ENCODE measurements around the gene KLK10.

GRCh38 chr19:51006406-51006805 is 13.1 kb downstream of the KLK10 start:
- TF ChIP-seq EZH2 (IDR thresholded peaks at IDR 0.05) (no peak), ZNF274 (IDR thresholded peaks at IDR 0.05; ENCODE audit: low read depth, low read length) (no peak), SRF (IDR thresholded peaks at IDR 0.05; ENCODE audit: low read depth) (no peak), POLR2A (IDR thresholded peaks at IDR 0.05; ENCODE audit: borderline replicate concordance, extremely low read depth, insufficient read depth, insufficient read length) (no peak), TCF7L2 (IDR thresholded peaks at IDR 0.05; ENCODE audit: borderline replicate concordance, extremely low read depth, insufficient read depth, insufficient read length) (no peak), SP1 (IDR thresholded peaks at IDR 0.05; ENCODE audit: low read depth) (no peak), SIN3A (IDR thresholded peaks at IDR 0.05; ENCODE audit: low read depth) (no peak), EGR1 (IDR thresholded peaks at IDR 0.05; ENCODE audit: low read depth) (no peak), YY1 (IDR thresholded peaks at IDR 0.05; ENCODE audit: extremely low read depth, insufficient replicate concordance, low read depth, low read length) (no peak), POLR2AphosphoS5 (IDR thresholded peaks at IDR 0.05; ENCODE audit: low read depth, low read length) (no peak)
- TF ChIP-seq, protein P1, sequence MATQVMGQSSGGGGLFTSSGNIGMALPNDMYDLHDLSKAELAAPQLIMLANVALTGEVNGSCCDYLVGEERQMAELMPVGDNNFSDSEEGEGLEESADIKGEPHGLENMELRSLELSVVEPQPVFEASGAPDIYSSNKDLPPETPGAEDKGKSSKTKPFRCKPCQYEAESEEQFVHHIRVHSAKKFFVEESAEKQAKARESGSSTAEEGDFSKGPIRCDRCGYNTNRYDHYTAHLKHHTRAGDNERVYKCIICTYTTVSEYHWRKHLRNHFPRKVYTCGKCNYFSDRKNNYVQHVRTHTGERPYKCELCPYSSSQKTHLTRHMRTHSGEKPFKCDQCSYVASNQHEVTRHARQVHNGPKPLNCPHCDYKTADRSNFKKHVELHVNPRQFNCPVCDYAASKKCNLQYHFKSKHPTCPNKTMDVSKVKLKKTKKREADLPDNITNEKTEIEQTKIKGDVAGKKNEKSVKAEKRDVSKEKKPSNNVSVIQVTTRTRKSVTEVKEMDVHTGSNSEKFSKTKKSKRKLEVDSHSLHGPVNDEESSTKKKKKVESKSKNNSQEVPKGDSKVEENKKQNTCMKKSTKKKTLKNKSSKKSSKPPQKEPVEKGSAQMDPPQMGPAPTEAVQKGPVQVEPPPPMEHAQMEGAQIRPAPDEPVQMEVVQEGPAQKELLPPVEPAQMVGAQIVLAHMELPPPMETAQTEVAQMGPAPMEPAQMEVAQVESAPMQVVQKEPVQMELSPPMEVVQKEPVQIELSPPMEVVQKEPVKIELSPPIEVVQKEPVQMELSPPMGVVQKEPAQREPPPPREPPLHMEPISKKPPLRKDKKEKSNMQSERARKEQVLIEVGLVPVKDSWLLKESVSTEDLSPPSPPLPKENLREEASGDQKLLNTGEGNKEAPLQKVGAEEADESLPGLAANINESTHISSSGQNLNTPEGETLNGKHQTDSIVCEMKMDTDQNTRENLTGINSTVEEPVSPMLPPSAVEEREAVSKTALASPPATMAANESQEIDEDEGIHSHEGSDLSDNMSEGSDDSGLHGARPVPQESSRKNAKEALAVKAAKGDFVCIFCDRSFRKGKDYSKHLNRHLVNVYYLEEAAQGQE (IDR thresholded peaks at IDR 0.05; ENCODE audit: low read depth) = no peak
- TF ChIP-seq, protein P2, sequence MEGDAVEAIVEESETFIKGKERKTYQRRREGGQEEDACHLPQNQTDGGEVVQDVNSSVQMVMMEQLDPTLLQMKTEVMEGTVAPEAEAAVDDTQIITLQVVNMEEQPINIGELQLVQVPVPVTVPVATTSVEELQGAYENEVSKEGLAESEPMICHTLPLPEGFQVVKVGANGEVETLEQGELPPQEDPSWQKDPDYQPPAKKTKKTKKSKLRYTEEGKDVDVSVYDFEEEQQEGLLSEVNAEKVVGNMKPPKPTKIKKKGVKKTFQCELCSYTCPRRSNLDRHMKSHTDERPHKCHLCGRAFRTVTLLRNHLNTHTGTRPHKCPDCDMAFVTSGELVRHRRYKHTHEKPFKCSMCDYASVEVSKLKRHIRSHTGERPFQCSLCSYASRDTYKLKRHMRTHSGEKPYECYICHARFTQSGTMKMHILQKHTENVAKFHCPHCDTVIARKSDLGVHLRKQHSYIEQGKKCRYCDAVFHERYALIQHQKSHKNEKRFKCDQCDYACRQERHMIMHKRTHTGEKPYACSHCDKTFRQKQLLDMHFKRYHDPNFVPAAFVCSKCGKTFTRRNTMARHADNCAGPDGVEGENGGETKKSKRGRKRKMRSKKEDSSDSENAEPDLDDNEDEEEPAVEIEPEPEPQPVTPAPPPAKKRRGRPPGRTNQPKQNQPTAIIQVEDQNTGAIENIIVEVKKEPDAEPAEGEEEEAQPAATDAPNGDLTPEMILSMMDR (IDR thresholded peaks at IDR 0.05 in 2 of 3, conservative IDR thresholded peaks at IDR 0.05 in 1 of 3; ENCODE audit: borderline replicate concordance in 1 of 3, insufficient read depth in 1 of 3, low read depth in 2 of 3, low read length in 2 of 3) = no peak
